GM19193 (cell line): Measurements from ENCODE around the gene CLDN15.
A peak's percentile ranks its signal among the peaks of the same experiment; 100 is the strongest.

ENCODE experiments used
- POLR2A ChIP-seq: IDR thresholded peaks from 4 replicates; pipeline ENCODE4 v1.6.1; 2011; ENCODE audit not compliant: insufficient read depth, insufficient read length; ENCODE audit errors: extremely low read depth

The CLDN15 gene, protein sequence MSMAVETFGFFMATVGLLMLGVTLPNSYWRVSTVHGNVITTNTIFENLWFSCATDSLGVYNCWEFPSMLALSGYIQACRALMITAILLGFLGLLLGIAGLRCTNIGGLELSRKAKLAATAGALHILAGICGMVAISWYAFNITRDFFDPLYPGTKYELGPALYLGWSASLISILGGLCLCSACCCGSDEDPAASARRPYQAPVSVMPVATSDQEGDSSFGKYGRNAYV

DNA sequence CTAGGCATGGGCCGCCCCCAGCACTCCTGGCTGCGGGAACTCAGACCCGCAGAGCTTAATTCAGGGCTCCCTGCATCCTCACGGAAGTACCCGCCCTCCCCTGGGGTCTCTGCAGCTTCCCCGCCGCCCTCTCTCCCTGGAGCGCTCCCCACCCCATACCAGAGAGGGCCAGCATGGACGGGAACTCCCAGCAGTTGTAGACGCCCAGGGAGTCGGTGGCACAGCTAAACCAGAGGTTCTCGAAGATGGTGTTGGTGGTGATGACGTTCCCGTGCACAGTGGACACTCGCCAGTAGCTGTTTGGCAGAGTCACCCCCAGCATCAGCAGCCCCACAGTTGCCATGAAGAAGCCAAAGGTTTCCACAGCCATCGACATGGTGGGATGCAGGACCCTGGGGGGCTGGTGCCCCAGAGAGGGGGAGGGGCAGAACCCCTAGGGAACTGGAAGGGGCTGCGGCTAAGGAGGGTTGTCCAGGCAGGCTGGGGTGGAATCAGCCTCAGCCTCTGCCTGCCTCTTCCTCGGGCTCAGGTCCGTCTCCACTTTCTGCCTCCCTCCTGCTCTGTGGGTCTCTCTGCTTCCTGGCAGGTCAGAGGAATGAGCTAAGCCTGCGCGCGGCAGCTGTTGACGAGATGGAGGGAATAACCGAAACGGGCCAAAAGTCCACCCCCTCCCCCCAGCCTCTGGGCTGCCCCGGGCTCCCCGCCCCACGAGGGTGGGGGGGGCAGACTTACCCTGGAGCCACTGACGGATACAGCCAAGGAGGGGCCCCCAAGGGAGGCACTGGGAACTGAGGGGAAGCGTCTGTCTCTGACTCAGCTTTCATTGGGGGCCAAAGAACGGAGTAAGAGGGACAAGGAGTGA, at the start of gene CLDN15:
CLDN15 (minus strand) TSS at position 597 of the 862 bp plus-strand sequence; CDS start at position 376, 221 bp downstream.
- no peak for TF ChIP-seq POLR2A

DNA sequence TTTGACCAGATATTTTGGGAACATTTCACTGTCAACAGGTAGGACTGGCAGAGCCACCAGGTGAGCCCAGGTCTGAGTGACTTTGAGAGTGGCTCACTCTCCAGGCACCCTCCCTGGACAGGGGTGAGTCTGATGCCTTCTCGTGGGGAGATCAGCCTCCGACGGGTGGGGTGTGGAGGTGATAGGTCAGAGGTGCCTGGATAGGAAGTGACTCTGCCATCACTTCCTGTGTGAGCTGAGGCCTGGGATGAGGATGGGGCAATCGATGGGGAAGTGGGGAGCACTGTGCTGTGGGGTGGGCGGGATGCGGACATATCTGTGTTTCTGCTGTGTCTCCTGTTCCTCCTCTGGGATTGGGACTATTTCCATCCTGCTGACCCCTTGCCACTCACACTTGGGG, 49.4 kb upstream of the CLDN15 start:
- no peak for TF ChIP-seq POLR2A

DNA sequence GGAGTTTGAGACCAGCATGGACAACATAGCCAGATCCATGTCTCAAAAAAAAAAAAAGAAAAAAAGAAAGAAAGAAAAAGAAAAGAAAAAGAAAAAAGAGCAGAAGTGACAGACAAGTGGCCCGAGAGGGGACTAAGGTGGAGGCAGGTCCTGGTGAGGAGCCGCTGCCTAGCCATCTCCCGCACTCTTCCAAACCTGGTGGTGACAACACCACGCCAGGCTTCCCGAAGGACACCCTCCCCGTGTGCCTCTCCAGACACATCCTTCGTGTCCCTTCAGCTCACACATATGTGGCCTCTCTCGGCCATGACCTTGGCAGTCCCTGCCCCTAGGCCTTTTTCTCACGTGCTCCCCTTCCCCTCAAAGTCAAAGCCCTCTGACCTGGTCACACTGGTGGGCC, 47.6 kb upstream of the CLDN15 start:
- TF ChIP-seq POLR2A: no peak

DNA sequence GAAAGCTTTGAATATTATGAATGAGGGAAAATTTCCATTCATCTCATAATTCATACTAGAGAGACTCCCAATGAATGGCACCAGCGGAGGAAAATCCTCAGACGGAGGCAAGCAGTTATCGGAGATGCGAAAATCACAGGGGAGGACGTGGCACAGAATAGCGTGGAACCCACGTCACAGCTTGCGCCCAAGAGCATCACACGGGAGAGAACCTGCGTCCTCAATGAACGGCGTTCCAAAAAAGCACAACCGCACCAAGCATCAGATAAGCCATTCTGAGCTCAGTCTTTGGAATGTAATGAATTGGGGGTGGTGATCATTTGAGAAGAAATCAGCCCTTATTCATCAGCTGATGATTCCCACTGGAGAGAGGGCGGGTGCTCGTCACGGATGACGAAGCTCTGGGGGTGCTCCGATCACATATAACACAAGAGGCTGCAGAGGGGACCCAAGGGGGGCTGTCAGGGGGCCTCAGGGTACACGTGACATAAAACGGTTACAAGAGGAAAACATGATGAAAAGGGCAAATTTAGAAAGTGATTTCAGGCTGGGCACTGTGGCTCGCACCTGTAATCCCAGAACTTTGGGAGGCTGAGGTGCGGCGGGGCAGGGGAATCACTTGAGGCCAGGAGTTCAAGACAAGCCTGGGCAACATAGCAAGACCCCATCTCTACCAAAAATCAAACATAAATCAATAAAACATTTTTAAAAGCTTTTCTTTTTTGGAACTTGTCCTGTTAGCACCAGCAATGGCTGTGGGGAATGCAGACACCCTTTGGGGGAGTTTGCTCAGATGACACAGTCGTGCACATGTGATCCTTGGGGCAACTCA, 41.1 kb upstream of the CLDN15 start:
- TF ChIP-seq POLR2A: no peak

DNA sequence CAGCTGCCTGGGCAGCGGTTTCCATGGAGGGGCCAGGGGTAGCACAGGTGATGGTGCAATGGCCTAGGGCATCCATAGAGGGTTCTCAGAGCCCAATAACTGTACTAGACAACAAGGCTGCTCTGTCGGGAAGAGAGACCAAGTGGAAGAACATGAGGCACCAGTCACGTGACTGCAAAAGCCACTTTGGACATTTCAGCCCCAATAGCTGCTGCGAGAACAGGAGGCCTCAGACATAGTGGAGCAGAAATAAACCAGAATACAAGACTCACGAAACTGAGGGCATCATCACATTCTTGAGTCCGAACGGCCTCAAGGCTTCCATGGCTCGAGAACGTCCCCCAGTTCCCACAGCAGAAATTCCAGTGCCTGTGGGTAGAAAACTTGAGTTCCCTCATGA, 39.6 kb upstream of the CLDN15 start:
- no peak for TF ChIP-seq POLR2A

DNA sequence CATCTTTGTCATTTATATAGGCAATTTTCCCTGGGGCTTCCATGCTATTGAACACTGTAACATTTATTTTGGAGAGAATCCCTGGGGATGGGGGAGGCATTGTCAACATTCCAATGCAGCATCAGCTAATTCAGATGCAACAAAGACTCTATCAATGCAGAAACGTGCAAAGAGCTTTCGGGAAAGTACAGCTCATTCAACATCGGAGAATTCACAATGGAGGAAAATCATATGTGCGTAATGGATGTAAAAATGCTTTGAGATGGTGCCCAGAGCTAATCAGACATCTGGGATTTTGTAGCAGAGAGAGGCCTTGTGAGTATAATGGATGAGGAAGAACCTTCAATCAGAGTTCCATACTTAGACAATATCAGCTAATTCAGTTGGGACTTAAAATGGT, 35.6 kb upstream of the CLDN15 start:
- TF ChIP-seq POLR2A: no peak

DNA sequence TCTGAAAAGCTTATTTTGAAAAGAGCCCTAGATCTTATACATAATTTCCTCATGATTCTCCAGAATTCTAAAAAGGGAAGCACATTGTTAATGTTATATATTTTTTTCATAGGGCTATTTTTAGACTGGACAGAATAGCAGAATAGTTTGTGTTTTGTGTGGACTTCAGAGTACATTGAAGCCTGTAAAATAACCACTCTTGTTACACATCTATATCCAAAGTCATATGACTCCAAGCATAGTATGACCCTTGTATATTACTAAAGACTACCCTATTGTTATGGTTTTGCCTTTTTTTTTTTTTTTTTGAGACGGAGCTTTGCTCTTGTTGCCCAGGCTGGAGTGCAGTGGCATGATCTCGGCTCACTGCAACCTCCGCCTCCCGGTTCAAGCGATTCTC, 33.4 kb upstream of the CLDN15 start:
- no peak for TF ChIP-seq POLR2A

DNA sequence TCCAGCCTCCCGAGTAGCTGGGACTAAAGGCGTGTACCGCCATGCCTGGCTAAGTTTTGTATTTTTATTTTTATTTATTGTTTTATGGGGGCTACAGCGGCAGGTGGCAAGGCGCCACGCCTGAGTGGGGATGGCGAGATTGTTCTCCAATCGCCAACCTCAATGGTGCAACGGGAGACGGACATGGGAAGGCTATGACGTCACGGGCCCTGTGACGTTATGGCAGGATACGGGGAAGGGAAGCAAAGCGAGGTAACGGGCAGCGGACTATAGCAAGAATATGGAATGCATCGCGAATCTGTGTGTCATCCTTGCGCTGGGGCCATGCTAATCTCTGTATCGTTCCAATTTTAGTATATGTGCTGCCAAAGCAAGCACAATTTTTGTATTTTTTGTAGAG, 32.1 kb upstream of the CLDN15 start:
- no peak for TF ChIP-seq POLR2A

DNA sequence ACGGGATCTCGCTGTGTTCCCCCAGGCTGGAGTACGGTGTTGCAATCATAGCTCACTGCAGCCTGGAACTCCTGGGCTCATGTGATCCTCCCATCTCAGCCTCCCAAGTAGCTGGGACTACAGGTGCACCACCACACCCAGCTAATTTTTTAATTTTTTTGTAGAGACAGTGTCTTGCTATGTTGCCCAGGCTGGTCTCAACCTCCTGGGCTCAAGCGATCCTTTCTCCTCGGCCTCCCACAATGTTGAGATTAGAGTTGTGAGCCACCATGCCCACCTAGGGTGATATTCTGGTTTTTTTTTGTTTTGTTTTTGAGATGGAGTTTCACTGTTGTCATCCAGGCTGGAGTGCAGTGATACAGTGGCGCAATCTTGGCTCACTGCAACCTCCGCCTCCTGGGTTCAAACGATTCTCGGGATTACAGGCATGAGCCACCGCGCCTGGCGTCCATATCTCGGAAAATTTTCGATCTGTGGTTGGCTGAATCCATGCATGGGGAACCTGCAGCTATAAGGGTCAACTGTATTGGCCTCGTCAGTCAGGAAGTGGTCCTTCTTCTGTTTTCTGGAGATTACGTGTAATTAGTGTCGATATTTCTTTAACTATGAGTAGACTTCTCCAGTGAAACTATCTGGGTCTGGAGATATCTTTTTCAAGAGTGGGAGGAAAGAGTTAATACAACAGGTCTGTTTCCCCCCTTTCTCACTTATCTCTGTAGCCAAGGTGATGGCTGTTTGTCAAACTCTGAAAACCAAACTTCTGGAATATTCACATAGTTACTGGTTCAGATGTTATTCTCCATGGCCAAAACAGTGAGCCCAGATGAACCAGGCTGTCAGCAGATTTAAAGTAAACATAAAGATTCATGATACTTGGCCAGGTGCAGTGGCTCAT, 28.3 kb upstream of the CLDN15 start:
- TF ChIP-seq POLR2A: no peak

DNA sequence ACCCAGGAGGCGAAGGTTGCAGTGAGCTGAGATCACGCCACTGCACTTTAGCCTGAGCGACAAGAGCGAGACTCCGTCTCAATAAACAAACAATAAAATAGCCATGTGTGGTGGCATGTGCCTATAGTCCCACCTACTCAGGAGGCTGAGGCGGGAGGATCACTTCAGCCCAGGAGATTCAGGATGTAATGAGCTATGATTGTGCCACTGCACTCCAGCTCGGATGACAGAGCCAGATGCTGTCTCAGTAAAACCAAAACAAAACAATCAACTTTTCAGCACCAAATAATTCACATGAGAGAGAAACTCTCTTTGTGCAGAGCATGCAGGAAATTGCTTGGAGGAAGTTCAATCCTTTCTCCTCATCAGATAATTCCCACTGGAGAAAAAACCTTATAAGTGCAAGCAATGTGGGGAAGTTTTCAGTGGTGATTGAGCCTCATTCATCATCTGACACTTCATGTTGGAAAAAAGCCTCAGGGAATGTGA, 20.7 kb upstream of the CLDN15 start:
- TF ChIP-seq POLR2A: no peak

DNA sequence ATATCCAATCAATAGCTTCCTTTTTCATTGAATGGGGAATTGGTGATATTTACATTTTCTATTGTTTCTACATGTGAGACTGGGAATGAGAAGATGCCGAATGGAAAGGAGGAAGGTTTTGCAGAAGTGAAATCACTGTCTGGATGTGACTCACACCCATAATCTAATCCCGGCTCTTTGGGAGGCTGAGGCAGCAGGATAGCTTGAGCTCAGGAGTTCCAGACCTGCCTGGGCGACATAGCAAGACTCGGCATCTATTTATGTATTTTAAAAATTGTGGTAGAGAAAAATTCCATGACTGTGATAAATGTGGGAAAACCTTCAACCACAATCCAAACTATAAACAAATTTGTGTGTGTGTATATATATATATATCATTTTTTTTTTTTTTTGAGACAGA, 18.2 kb upstream of the CLDN15 start:
- no peak for TF ChIP-seq POLR2A

DNA sequence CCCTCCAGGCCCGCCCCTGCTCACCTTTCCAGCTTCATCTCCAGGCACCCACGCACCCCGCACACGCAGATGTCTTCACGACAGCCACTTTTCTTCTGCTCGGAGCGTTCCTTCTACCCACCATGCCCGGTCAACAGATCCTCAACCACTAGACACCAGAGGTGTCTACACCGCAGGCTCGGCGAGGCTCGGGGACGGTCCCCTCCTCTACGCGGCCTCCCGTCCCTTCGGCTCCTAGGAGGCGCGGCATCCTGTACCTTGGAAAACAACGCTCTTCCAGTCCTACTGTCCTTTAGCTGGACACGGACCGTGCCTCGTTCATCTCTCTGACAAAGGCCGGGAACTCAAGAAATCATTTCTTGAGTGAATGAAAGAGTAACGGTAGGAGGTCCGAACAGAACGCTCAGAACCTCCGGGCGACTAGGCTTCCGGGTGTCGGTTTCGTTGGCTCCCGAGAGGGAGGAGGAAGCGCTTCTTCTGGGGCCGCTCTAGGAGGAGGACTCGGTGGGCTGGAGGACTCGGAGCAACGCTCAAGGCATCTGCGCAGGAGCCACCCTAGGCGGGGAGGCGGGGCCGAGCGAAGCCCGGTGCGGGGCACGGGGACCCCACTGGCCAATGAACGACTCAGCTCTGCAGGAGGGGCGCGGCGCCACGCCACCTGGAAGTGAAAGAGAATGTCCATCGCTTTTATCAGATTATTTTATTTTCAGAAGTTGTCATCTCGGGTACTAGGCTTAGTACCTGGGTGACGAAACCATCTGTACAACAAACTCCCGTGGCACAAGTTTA, 14.5 kb upstream of the CLDN15 start:
- TF ChIP-seq POLR2A: peak; percentile 83

DNA sequence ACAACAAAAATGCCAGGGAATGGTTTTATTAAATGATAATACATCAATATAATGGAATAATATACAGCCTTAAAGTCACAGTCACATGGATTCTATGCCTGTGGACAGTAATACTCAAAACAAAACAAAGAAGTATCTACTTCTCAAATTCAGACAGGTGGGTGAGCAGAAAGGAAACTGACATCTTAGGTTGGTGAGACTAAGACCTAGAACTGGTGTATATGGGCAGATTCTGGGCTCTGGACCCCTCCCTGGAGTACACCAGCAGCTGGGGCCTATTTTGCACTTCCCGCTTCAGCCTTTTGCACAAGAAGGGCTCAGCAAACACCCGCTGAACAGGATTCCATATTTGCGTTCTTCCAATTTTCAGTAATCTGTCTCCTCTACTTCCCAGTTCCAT, 12.7 kb upstream of the CLDN15 start:
- no peak for TF ChIP-seq POLR2A

DNA sequence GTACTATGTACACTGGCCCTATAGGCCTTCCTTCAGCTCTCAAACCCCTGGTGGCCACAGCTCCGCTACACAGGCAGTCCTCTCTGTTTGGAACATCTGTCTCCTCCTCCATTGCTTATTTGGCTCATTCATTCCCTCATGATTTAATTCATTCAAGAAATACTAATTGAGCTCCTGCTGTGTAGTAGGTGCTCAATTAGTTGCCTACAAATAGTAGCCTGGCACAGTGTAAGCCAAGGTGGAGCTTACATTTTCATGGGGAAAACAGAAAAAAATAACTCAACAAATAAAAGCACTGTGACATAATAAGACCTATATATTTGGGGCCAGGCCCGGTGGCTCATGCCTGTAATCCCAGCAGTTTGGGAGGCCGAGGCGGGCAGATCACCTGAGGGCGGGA, 10.7 kb upstream of the CLDN15 start:
- no peak for TF ChIP-seq POLR2A

DNA sequence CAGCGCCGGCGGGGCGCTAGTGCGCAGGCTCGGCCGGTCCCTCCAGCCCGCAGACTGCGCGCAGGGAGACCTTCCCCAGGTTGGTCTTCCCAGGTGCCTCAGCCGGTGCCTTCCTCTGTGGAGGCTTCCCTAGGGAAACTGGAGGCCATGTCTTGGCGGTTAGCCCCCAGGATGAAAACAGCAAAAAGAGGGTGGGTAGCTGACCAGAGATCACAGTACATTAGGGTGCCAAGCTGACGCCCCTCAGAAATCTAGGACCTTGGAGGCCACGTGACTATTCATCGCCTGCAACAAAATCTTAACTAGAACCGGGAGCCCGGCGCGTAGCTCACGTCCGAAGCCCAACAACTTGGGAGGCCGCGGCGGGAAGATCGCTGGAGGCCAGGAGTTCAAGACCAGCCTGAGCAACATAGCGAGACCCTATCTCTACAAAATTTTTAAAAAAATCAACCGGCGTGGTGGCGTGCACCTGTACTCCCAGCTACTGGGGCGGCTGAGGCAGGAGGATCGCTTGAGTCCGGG, 7.6 kb upstream of the CLDN15 start:
- no peak for TF ChIP-seq POLR2A
